ENCODE results near the gene ACBD6. TPM values are rescaled to one million over a fixed set of nuclear protein-coding genes. Genes with fewer than 3 reads are reported as not detected.
"Not testable (repeated sequence)": the region's sequence is repeated elsewhere in the genome, so short reads cannot be mapped to it uniquely, and the experiment has no call there.

Gene ACBD6, protein sequence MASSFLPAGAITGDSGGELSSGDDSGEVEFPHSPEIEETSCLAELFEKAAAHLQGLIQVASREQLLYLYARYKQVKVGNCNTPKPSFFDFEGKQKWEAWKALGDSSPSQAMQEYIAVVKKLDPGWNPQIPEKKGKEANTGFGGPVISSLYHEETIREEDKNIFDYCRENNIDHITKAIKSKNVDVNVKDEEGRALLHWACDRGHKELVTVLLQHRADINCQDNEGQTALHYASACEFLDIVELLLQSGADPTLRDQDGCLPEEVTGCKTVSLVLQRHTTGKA
- 10 to 100 TPM; 16.2 to 24.7 (median 20.4) TPM for total RNA-seq
- polyA plus RNA-seq = 10 to 100 TPM; 27.9 to 30.0 TPM
- long read RNA-seq, donor 1, transcript ACBD6-201 (8 exons, 1,670 nt) = major isoform, 15 of 23 reads
- long read RNA-seq, donor 1, partial matches to known transcripts = 3 of 23 reads
- long read RNA-seq, donor 1, other reads (novel, unspliced or antisense) = 5 of 23 reads
- long read RNA-seq, donor 2, transcript ACBD6-201 (8 exons, 1,670 nt) = major isoform, 27 of 33 reads
- long read RNA-seq, donor 2, partial matches to known transcripts = 3 of 33 reads
- long read RNA-seq, donor 2, other reads (novel, unspliced or antisense) = 3 of 33 reads
- long read RNA-seq, donor 3, transcript ACBD6-201 (8 exons, 1,670 nt) = major isoform, 55 of 61 reads
- long read RNA-seq, donor 3, partial matches to known transcripts = 1 of 61 reads
- long read RNA-seq, donor 3, other reads (novel, unspliced or antisense) = 5 of 61 reads

DNA sequence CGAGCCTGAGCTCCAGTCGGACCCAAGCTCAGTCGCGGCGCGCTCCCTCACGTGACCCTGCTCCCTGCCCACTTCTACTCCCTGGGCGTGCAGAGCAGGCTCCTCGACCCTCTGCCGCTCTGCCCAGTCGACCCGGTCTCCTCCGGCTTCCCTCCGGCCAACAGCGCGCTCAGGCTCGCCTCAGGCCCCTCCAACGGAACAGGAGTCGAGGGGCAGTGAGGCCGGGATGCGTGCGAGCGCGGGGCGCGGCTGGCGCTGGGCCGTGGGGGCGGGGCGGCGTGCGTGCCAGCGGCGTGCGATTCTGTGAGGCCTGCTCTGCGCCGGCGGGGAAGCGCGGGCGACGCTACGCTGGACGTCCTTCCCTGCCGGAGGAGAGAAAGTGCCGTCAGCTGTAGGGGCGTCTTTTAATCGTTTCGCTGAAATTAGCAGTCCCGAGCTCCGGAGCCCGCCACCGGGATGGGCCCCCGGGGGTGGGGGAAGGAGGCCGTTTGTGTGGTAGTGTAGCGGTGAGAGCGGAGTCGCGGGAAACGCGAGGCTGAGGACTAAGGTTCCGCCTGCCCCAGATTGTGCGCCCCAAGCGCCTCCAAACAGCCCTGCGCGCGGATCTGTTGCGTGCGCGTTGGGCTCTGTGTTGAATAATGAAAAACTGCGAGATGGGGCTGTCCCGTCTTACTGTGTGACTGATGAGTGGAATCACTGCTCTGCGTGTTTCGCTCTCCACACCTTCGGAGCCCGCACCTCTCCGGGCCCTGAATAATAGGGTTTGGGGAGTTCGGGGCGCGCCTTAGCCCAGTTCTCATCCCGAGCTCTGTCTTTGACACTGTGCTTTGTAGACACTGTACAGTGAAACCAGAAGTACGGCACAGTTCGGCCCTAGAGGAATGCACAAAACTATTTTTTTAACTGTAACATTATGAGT lies at the start of gene ACBD6:
Gene ACBD6, minus strand, starts transcription at position 217 of the 919 bp plus-strand sequence. CDS start 311 bp downstream, outside the sequence.
- H3K36me3 ChIP-seq = peaks cover 0 to 8% (median 0%) of the 10 kb centered on the region in 9 donors
- DNase-seq = peak; percentile 80 to 83
- 0 to 1% methylated on average over 83 of the region's 83 CpGs for WGBS, 2 donors
- peak within 1 kb of the TSS; percentile 63 to 95 (median 88) for H3K4me3 ChIP-seq
- no peaks in the 10 kb centered on the region for H3K27me3 ChIP-seq
- ATAC-seq = peak; percentile 92 to 96 (median 95)
- intact Hi-C loops (cut with DNase I) = loop anchor here in 1 of 10 donors (10.0 kb wide), 1 partner anchor 522 kb away; the partner anchor contains the start of gene STX6
- H3K27ac ChIP-seq = peak within 1 kb of the TSS; percentile 67 to 93 (median 90)
- no peaks in the 10 kb centered on the region for H3K9me3 ChIP-seq
- TF ChIP-seq, protein P1, sequence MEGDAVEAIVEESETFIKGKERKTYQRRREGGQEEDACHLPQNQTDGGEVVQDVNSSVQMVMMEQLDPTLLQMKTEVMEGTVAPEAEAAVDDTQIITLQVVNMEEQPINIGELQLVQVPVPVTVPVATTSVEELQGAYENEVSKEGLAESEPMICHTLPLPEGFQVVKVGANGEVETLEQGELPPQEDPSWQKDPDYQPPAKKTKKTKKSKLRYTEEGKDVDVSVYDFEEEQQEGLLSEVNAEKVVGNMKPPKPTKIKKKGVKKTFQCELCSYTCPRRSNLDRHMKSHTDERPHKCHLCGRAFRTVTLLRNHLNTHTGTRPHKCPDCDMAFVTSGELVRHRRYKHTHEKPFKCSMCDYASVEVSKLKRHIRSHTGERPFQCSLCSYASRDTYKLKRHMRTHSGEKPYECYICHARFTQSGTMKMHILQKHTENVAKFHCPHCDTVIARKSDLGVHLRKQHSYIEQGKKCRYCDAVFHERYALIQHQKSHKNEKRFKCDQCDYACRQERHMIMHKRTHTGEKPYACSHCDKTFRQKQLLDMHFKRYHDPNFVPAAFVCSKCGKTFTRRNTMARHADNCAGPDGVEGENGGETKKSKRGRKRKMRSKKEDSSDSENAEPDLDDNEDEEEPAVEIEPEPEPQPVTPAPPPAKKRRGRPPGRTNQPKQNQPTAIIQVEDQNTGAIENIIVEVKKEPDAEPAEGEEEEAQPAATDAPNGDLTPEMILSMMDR (IDR thresholded peaks at IDR 0.05) = peak in 5 of 9 donors; percentile 17 to 31 (median 21)
- peaks cover 0 to 36% (median 18%) of the 10 kb centered on the region in 9 donors for H3K4me1 ChIP-seq

DNA sequence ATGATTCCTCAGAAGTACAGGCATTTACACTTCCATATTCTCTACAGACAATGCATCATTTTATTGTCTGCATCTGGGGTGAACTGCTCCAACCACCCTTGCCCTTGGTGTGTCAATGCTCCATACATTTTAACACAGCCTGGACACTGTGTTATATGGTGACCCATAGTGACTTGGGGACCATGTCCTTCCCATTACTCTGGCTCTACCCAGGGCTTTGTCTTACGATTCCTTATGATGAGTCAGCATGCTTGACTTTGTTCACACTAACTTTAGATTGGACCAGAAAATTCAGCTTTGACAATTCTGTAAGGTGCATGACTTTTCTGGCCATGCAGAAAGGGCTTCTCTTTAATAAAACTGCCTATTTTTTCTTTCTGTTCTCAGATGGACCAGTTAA lies 49.6 kb upstream of the ACBD6 start:
- intact Hi-C loops (cut with DNase I) = loop anchor here in 1 of 10 donors (1.0 kb wide), 1 partner anchor 18 kb away; no protein-coding TSS in a partner anchor
- WGBS, 2 donors = 74 to 88% methylated on average over 1 of the region's 1 CpG
- H3K9me3 ChIP-seq = no peaks in the 10 kb centered on the region
- no peak overlapping the region for H3K27ac ChIP-seq
- no peak overlapping the region for H3K4me3 ChIP-seq
- H3K27me3 ChIP-seq = no peaks in the 10 kb centered on the region
- ATAC-seq = no peak
- TF ChIP-seq, protein P1 (IDR thresholded peaks at IDR 0.05) = no peak
- no peaks in the 10 kb centered on the region for H3K36me3 ChIP-seq
- DNase-seq = no peak
- peaks cover 0 to 26% (median 5%) of the 10 kb centered on the region in 9 donors for H3K4me1 ChIP-seq

DNA sequence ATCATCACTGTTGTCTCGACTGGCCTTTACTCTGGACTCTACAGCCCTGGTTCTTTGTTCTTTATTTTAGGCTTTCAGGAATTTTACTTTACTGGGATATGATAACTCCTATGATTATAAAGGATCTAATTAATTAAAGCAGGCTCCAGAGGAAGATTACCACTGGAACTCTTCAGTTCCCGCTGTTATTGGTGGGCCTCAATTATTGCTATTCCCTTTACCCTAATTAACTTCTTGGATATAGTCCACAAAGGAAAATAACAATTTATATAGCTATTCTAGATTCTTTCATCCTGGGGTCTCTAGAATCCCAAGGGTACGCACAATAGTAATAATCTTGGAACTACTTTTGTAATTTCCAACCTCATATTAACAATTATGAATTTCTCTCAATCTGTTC lies 47.9 kb upstream of the ACBD6 start:
- H3K4me1 ChIP-seq = peaks cover 0 to 39% (median 9%) of the 10 kb centered on the region in 9 donors
- H3K27ac ChIP-seq = no peak overlapping the region
- 82 to 97% methylated on average over 3 of the region's 3 CpGs for WGBS, 2 donors
- no peaks in the 10 kb centered on the region for H3K9me3 ChIP-seq
- H3K36me3 ChIP-seq = no peaks in the 10 kb centered on the region
- DNase-seq = no peak
- no peaks in the 10 kb centered on the region for H3K27me3 ChIP-seq
- TF ChIP-seq, protein P1 (IDR thresholded peaks at IDR 0.05) = no peak
- intact Hi-C loops (cut with DNase I) = no loop called here
- no peak overlapping the region for H3K4me3 ChIP-seq
- ATAC-seq = no peak

DNA sequence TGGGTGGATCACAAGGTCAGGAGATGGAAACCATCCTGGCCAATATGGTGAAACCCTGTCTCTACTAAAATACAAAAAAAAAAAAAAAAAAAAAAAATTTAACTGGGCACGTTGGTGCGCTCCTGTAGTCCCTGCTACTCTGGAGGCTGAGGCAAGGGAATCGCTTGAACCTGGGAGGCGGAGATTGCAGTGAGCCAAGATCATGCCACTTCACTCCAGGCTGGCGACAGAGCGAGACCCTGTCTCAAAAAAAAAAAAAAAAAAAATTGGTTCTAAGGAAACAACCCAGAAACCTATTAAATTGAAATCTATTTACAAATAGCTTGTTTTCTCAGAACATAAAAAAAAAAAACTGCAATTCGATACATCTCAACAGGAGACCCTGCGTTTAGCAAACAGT lies 47.4 kb upstream of the ACBD6 start:
- not testable (repeated sequence) for DNase-seq, ATAC-seq, H3K36me3 ChIP-seq, H3K27ac ChIP-seq, H3K4me3 ChIP-seq, H3K9me3 ChIP-seq, H3K27me3 ChIP-seq
- WGBS, 2 donors = 91 to 95% methylated on average over 8 of the region's 8 CpGs
- intact Hi-C loops (cut with DNase I) = loop anchor here in 1 of 10 donors (10.0 kb wide), 1 partner anchor 65 kb away; no protein-coding TSS in a partner anchor
- peaks cover 0 to 39% (median 9%) of the 10 kb centered on the region in 9 donors for H3K4me1 ChIP-seq
